LHCN-M2 (cell line): ENCODE measurements around the gene TNFRSF8. TPM values are rescaled to one million over a fixed set of nuclear protein-coding genes. Genes with fewer than 3 reads are reported as not detected.
A peak's percentile ranks its signal among the peaks of the same experiment; 100 is the strongest.

ENCODE experiments used
- DNase-seq: peaks from one replicate; pipeline ENCODE4 v3.0.0-alpha.2; 2012; ENCODE audit warnings: low read depth
- total RNA-seq: library from RNA; depleted of rRNA; stranded (reverse); fragments of >200 nt; gene quantifications from 2 replicates; pipeline ENCODE4 v1.2.3, GENCODE V29; 2014

The TNFRSF8 gene
- total RNA-seq, 1 experiment from 2014 or later = not detected

DNA sequence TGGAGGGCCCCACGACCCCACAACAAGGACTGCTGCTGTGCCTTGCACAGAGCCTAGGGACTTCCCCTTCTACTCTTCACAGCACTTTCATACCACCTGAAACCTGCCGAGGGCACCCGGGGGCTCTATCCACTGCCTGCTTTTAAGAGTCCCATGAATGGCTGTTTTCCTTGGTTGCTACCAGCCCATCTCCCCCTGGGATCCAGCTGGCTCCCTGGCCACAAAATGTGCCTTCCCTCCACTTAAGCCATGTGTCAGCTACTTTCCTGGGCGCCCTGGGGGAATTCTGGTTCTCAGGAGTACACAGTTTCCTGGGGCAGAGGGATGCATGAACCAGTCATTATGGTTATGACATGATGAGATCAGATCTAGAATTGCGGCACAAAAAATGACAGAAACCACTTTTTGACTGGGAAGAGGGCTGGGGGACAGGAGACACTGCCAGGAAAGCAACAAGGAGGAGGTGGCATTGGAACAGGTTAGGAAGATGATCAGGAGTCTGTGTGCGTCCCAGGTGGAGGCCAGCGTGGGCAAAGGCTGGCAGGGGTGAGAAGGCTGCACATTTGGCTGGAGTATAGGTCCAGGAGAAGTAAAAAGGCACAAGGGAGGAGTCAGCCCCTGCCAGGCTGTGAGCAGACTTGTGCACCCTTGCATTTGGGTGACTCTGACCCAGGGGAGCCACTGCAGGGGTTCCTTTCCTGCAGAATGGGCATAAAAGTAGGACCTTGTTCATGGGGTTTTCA lies 3.2 kb upstream of the TNFRSF8 start:
- DNase-seq = no peak

DNA sequence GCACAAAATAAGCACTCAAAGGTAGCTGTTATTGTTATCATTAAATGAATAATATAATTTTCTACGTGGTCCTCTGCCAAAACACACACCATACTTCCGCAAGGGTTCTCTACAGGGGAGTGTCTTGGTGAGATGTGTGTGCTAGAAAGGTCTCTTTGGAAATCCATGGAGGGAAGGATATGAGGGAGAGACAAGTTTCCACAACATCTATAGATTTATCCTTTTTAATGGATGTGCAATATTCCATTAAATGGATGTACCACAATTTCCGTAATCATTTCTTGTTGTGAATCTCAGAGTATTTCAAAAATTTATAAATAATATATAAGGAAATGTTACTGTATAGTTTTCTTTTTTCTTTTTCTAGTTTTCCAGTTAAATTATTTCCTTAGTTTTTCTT lies 2.6 kb upstream of the TNFRSF8 start:
- DNase-seq = no peak

GRCh38 chr1:12064073-12064969 lies 1.2 kb downstream of the TNFRSF8 start:
- no peak for DNase-seq

- no peak for DNase-seq
Observed at GRCh38 chr1:12065872-12066271, 2.8 kb downstream of the TNFRSF8 start.

DNA sequence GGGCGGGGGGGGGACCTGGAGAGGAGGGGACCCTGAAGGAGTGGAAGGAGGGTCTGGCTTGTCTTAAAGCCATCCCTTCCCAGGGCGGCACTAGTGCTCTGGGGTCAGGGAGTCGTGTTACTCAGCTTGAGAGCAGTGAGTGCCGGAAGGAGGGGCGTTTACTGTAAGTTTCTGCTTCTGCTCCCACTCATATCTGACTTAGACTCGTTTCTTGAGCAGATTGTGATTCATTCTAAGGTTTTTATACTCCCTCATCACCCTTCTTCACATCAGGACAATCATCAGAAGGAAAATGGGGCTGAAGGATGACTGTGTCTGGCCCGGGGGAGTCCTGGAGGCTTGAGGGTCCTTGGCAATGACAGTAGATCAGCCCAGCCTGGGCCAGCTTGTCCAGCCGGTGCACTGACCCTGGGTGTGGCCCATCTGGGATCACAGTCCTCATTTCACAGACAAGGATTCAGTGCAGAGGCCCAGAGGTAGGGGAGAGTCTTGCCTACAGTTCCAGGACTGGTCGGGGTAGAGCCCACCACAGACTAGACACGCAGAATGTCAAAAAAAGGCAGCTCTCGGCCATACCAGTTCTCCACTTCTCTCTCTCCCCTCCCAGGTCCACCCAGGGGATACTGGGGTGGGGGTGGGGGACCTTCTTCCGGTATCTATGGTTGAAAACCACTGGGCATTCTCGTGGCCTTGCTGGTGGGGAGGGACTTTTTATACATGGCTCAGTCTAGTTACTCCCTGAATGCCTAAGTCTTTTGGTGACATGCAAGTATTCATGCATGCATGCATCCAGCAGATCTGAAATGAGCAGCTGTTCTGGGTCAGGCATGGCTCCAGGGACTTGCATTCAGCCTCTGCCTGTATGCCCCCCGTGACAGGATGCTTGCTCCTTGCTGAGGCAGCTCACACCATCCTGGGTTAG lies 5.1 kb downstream of the TNFRSF8 start:
- DNase-seq = peak; percentile 60

DNA sequence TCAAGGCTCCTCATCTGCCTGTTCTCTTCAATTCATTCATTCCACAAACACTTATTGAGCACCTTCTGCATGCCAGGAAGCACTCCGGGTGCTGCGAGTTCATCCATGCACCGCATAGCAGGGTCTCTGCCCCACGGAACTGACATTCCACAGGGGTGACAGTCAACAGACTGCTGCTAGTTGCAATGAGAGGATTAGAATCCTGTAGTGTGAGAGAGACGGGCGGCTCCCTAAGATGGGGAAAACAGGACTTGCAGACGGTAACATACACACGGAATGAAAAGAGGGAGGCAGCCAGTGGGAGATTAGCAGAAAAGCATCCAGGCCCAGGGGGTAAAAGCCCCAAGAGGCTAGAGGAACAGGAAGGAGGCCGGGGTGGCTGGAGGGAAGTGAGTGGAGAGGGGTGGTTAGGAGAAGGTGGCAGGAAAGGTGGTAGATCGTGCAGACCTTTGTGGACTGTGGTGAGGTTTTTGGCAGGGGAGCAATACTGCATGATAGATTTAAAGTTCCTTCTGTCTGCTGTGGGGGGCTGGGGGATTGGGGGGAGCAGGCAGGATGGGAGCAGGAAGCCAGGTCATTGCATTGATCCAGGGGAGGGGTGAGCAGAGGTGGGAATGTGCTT lies 6.6 kb downstream of the TNFRSF8 start:
- DNase-seq = no peak

DNA sequence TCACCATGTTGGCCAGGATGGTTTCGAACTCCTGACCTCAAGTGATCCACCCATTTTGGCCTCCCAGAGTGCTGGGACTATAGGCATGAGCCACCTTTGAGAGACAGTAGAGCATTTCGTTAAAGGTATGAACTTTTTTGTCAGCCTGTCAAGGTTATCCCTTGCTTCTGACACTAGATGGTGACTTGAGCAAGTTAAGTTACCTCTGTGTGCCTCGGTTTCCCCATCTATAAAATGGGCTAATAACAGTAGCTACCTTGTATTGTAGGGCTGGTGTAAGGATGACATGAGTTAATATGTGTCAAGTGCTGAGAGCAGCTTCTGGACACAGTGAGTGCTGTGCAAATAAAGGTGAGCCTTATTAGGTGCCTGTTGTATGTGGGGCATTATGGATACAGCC lies 8.8 kb downstream of the TNFRSF8 start:
- no peak for DNase-seq

GRCh38 chr1:12072741-12073140 lies 9.6 kb downstream of the TNFRSF8 start:
- no peak for DNase-seq

DNA sequence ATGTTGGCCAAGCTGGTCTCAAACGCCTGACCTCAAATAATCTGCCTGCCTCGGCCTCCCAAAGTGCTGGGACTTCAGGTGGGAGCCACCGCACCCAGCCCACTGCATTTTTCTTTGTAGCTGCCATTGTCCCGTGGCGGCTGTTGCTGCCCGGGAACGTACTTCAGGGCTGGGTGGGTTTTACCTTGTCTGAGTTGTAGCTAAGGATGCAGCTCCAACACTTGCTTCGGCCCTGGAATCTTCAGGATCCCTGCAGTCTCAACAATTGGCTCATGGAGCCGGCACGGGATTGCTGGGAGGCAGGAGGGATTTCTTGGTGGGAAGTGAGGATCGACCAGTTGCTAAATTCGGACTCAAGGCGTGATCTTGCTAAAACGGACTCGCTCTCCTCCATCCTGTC lies 10.7 kb downstream of the TNFRSF8 start:
- no peak for DNase-seq

DNA sequence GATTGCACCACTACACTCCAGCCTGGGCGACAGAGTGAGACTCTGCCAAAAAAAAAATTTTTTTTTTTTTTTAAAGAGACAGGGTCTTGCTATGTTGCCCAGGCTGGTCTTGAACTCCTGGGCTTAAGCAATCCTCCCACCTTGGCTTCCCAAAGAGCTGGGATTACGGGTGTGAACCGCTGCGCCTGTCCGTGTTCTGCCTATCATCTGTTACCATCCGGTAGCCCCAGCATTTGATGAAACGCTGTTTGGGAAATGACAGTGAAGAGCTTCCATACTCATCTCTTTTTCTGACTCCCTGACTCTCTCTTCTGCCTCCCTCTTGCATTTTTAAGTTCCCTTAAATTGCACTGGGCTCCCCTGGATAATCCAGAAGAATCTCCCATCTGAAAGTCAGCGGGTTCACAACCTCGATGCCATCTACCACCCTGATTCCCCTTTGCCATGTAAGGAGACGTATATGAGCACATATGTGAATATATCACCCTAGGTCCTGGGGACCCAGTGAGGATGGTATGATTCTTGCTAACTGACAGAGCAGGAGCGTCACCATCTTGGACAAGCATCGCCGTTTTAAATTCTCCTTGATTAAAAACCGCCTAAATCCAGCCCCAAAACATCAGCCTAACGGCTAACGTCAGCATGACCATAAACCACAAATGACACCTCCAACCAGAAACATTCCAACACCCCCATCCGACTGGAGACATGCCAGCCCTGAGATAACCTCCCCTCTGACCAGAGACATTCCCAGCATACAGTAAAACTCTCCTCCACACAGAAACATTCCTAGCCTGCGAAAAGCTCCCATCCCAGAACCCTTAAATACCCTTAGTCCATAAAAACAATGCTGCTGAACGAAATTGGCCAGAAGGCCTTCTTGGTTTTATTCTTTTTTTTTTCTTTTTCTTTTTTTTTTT lies 12.4 kb downstream of the TNFRSF8 start:
- peak; percentile 86 for DNase-seq

DNA sequence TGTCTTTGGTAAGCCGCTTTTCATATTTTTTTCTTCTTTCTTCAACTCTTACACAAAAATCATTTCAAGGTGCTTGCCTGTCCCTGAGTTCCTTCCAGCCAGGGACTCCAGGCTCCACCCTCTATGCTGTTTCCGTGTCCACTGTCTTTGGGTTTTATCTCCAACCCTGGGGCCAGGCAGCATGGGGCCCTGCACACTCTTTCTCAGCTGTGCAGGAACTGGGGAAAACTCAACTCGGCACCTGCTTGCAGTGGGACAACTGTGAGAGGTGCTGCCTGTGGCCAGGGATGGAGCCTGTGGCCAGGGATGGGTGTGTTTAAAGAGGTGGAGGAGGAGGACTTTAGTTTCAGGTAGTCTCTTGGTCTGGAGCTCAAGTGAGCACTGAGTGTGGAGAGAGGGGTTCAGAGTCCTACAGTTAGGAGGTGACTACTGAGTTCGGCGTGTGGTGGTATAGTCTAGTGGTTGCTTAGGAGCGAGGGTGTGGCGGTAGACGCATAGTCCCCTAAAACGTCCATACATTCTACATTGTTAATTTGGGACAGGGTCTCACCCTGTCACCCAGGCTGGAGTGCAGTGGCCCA lies 13.4 kb downstream of the TNFRSF8 start:
- no peak for DNase-seq

DNA sequence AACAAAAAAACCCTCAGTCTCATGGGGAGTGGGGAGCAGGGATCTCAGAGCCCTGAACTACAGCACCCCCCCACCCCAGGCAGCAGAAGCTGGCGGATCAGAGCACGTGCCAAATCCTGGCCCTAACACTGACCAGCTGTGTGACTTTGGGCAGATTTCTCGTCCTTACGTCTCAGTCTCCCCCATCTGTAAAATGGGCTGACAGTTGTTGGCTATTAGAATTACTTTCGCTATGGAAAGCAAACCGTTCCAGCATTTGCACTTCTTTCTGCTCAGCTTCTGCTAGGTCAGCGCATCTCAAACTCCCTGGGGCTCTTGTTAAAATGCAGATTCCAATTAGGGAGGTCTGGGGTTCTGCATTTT lies 15.5 kb downstream of the TNFRSF8 start:
- DNase-seq = no peak

DNA sequence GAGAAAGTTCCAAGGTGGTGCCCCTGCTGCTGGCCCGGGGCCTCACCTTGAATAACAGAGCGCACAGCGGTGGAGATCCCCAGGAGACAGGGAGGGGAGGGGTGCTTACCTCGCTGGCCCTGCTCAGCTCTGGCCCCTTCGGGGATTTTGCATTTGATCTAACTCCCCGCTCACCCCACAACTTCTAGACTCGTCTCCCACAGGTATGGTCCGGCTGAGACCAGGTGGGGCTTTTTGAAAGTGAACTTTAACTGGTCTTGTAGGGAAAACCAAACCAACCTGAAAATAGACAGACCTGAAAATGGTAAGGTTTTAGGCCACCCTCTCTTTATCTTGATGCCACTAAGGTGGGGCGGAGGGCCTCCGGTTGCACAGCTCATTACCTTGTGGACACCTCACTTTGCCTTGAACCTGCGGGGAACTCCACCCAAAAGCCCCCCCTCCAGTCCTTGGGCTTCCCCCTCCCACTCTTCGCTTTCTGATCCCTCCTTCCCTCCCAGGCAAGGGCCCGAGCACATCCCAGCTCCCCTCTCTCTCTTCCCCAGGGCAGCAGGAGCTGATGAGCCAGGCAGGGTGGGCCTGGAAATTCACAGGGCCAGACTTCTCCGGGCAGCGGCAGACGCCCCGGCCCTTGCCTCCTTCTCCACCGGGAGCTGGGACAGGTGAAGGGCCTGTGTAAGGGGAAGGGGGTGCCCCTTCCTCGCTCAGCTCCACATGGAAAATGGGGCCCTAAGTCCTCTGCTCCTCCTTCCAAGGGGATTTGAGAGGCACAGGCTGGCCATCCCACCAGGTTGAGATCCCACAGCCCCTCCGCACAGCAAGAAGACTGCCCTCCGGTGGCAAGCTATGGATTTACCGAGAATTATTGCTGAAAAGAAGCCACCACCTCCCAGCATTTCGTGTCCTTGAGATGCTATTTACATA lies 16.1 kb downstream of the TNFRSF8 start:
- no peak for DNase-seq

GRCh38 chr1:12080156-12080555 lies 17.1 kb downstream of the TNFRSF8 start:
- peak; percentile 31 for DNase-seq

DNA sequence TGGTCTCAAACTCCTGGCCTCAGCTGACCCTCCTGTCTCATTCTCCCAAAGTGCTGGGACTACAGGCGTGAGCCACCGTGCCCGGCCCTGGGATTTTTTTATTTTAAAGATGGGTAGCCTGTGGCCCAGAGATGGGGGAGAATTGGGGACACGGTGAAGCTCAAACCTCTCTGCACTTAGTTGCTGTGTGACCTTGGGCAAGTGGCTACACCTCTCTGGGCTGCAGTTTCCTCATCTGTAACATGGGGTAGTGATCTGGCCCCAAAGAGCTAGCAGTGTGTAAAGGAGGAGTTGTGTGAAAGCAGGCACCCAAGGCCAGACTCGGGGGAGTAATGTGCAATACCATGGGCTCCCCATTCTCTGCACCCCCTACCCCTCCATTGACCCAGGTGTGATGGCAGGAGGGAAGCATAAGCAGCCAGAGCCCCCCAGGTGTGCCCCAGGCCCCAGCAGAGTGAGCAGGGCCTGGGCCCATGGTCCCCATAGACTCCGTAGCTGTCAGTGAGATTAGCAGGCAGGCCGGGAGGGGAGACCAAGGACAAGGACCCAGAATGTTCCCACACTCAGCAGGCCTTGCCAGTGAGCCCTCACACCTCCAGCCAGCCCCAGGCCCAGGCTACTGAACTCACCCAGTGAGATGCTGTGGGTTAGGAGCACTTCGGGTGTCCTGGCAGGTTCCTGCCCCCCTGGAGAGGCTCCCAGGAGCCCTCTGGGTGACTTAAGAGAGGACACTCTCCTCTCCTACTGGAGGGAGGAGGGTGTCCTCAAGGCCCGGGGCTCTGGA lies 17.9 kb downstream of the TNFRSF8 start:
- no peak for DNase-seq

DNA sequence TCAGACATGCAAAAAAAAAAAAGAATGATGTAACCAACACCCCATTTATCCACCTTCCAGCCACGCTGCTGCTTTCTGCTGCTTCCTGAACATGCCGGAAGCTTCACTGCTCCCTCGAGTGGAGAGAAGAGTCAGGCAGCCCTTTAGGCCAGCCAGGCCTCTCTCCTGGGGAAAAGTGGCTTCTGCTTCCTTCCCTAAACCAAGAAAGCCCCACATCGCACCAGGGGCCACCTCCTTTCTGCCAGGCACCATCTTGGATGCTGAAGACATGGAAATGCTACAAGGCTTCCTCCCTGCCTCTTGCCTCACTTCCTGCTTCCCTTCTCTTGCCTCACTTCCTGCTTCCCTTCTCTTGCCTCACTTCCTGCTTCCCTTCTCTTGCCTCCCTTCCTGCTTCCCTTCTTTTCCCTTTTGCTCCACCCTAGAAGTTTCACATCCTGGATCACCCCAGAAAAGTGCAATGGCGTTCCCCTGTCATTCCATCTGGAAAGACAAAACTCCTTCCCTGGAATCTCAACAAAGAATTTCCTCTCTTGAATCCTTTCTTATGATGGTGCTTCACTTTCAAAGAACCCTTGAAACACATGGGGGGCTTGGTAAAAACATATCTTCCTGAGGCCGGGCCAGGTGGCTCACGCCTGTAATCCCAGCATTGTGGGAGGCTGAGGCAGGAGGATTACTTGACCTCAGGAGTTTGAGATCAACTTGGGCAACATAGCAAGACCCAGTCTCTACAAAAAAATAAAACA lies 18.7 kb downstream of the TNFRSF8 start:
- DNase-seq = no peak

GRCh38 chr1:12082988-12083387 lies 19.9 kb downstream of the TNFRSF8 start:
- no peak for DNase-seq
